HUES64 (cell line): ENCODE results near the gene PCBD2.

ENCODE experiments used
- H3K27ac ChIP-seq: 2 replicates; pipeline ENCODE4 v1.7.0; 2013; ENCODE audit warnings: low read depth, low read length, inconsistent platforms
- H3K27me3 ChIP-seq: 2 replicates; pipeline ENCODE4 v1.6.1; 2013; ENCODE audit warnings: mild to moderate bottlenecking, low read length; ENCODE audit not compliant: insufficient read depth
- H3K36me3 ChIP-seq: 2 replicates; pipeline ENCODE4 v1.6.1; 2013; ENCODE audit warnings: mild to moderate bottlenecking, low read length; ENCODE audit not compliant: insufficient read depth
- H3K4me1 ChIP-seq: 2 replicates; pipeline ENCODE4 v1.6.1; 2013; ENCODE audit warnings: mild to moderate bottlenecking, low read length, moderate library complexity; ENCODE audit not compliant: insufficient read depth
- H3K4me3 ChIP-seq: 2 replicates; pipeline ENCODE4 v1.5.1; 2013; ENCODE audit warnings: mild to moderate bottlenecking, low read length, moderate library complexity
- H3K9ac ChIP-seq: 2 replicates; pipeline ENCODE4 v1.6.1; 2013; ENCODE audit warnings: mild to moderate bottlenecking, low read depth, low read length
- H3K9me3 ChIP-seq: 2 replicates; pipeline ENCODE4 v1.6.1; 2013; ENCODE audit warnings: low read depth, low read length; ENCODE audit not compliant: insufficient read depth
- WGBS: fragments of 150-250, 120-280 bp; methylation state at CpG from one replicate; pipeline ENCODE4 v1.1.7; 2013; ENCODE audit warnings: missing lambda C conversion rate; 5-methylcytosine and 5-hydroxymethylcytosine counted together

Gene PCBD2

DNA sequence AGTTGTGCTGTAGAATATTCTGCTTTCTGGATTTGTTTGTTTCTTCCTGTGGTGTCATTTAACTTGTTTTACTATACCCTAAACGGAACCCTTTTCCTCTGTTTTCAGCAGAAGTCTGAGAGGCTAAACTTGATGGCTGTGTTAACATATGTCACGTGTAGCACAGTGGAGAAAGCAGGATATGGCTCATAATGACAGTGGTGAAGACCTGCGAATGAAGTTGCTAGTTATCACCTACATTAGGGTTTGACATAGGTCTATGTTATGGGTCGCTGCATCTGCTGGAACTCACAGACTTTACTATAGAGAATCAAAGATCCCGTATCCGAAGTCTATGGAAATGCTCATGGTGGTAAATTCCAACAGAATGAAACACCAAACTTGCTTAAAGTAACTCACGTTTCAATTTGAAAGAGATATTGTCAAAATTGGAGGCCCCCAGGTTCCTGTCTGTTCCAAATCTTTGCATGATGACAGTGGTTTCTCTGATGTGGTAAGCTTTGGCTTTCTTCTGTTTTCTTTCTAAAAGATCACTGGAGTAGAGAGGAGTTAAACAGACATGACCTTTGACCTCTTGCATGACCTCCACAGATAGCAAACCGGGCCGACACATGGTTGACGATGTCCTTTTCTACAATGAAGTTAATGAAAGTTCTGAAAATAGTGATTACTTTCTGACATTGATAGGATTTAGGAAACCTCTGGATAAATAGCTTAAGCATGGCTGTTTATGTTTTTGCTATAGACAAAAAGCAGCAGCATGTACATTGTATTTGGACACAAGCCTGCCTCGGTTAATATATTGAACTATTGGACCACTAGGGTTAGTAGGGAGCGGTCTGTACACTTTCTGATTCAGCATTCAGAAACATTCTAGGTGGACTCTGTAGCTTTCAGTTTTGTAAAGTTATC lies 59.7 kb downstream of the PCBD2 start:
- H3K9me3 ChIP-seq, result no peaks in the 10 kb centered on the region
- H3K4me3 ChIP-seq, result no peak overlapping the region
- H3K4me1 ChIP-seq, result no peaks in the 10 kb centered on the region
- H3K36me3 ChIP-seq, result peaks cover 3% of the 10 kb centered on the region; the same call in 1 of the 2 replicates
- H3K27me3 ChIP-seq, result no peaks in the 10 kb centered on the region
- H3K9ac ChIP-seq, result no peak overlapping the region
- WGBS, result 95% methylated on average over 12 of the region's 12 CpGs
- H3K27ac ChIP-seq, result no peak overlapping the region

- Histone ChIP-seq H3K4me1 (no peaks in the 10 kb centered on the region), H3K9me3 (no peaks in the 10 kb centered on the region), H3K27me3 (no peaks in the 10 kb centered on the region), H3K4me3 (no peak overlapping the region), H3K9ac (no peak overlapping the region), H3K27ac (no peak overlapping the region), H3K36me3 (peaks cover 3% of the 10 kb centered on the region; the same call in 1 of the 2 replicates)
- 95% methylated on average over 3 of the region's 3 CpGs for WGBS
Measured at GRCh38 chr5:134965271-134965825, 60.4 kb downstream of the PCBD2 start.

GRCh38 chr5:134967607-134968006 lies 62.7 kb downstream of the PCBD2 start, which contains the start of gene CATSPER3:
TSS of gene CATSPER3 (plus strand) at chr5:134967907. CDS start at chr5:134967992, 85 bp downstream.
- H3K27me3 ChIP-seq, result no peaks in the 10 kb centered on the region
- H3K27ac ChIP-seq, result no peak within 1 kb of the TSS
- 92% methylated on average over 3 of the region's 3 CpGs for WGBS
- H3K9me3 ChIP-seq, result no peaks in the 10 kb centered on the region
- no peak within 1 kb of the TSS for H3K4me3 ChIP-seq
- no peaks in the 10 kb centered on the region for H3K4me1 ChIP-seq
- no peak within 1 kb of the TSS for H3K9ac ChIP-seq
- H3K36me3 ChIP-seq, result peaks cover 3% of the 10 kb centered on the region; the same call in 1 of the 2 replicates

- Histone ChIP-seq H3K9me3 (no peaks in the 10 kb centered on the region), H3K4me1 (no peaks in the 10 kb centered on the region), H3K27ac (no peak overlapping the region), H3K36me3 (peaks cover 3% of the 10 kb centered on the region; the same call in 1 of the 2 replicates), H3K4me3 (no peak overlapping the region), H3K9ac (no peak overlapping the region), H3K27me3 (no peaks in the 10 kb centered on the region)
- 85% methylated on average over 1 of the region's 3 CpGs for WGBS
Measured at GRCh38 chr5:134968055-134968454, 63.1 kb downstream of the PCBD2 start.

DNA sequence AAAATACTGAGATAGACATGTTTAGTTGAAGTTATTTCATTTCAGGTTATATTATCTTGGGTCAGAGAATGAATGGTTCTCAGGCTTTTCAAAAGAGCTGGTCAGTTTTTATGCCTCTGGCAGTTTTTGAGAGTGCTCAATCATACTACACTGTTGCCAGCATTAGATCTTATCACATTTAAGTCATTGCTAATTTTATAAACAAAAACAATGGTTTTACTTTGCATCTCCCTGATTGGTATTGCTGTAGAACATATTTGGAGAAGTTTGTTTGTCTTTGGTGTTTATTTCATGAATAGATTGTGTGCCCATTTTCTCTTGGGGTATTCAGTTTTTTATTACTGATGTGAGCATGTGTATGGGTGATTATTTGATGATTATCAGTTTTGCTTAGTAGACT lies 64.2 kb downstream of the PCBD2 start:
- Histone ChIP-seq H3K4me1 (no peaks in the 10 kb centered on the region), H3K9ac (no peak overlapping the region), H3K4me3 (no peak overlapping the region), H3K27me3 (no peaks in the 10 kb centered on the region), H3K27ac (no peak overlapping the region), H3K9me3 (no peaks in the 10 kb centered on the region), H3K36me3 (peaks cover 3% of the 10 kb centered on the region; the same call in 1 of the 2 replicates)

DNA sequence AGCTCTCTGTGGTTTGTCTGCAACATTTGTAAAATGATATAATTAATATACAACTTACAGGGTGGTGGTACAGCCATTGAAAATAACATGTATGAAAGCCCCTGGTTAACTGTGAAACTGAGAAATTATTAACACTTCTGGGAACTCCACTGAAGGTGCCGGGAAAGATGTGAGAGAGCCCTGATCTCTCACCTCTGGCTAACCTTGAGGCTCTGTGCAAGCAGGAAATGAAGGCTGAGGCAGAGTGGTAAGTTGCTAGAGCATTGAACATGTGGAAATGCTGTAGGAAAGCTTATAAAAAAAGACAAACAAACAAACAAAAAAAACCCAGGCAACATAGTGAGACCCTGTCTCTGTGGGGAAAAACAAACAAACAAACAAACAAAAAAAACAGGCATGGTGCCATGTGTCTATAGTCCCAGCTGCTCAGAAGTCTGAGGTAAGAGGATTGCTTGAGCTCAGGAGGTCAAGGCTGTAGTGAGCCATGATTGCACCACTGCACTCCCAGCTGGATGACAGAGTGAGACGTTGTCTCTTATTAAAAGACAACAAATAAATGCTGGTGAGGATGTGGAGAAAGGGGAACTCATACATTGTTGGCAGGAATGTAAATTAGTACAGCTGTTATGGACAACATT lies 70.3 kb downstream of the PCBD2 start:
- 94% methylated on average over 2 of the region's 2 CpGs for WGBS
- Histone ChIP-seq H3K27me3 (no peaks in the 10 kb centered on the region), H3K9me3 (peaks cover 33% of the 10 kb centered on the region), H3K36me3 (peaks cover 5% of the 10 kb centered on the region; the same call in 1 of the 2 replicates), H3K4me3 (no peak overlapping the region), H3K9ac (no peak overlapping the region), H3K4me1 (no peaks in the 10 kb centered on the region), H3K27ac (no peak overlapping the region)

DNA sequence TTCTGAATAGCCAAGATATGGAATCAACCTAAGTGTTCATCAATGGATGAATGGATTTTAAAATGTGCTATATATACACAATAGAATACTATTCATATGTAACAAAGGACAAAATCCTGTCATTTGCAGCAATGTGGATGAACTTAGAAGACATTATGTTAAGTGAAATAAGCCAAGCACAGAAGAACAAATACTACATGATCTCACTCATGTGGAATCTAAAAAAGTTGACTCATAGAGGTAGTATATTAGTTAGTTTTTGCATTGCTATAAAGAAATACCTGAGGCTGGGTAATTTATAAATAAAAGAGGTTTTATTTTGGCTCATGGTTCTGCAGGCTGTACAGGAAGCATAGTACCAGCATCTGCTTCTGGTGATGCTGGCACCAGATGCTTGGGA lies 70.9 kb downstream of the PCBD2 start:
- Histone ChIP-seq H3K4me3 (no peak overlapping the region), H3K27me3 (no peaks in the 10 kb centered on the region), H3K9me3 (peaks cover 33% of the 10 kb centered on the region), H3K9ac (no peak overlapping the region), H3K4me1 (no peaks in the 10 kb centered on the region), H3K27ac (no peak overlapping the region), H3K36me3 (peaks cover 5% of the 10 kb centered on the region; the same call in 1 of the 2 replicates)

GRCh38 chr5:134976841-134977240 lies 71.9 kb downstream of the PCBD2 start:
- Histone ChIP-seq H3K4me3 (no peak overlapping the region), H3K27me3 (no peaks in the 10 kb centered on the region), H3K27ac (no peak overlapping the region), H3K4me1 (no peaks in the 10 kb centered on the region), H3K9me3 (peaks cover 39% of the 10 kb centered on the region), H3K36me3 (peaks cover 5% of the 10 kb centered on the region; the same call in 1 of the 2 replicates), H3K9ac (no peak overlapping the region)
- WGBS, result 93% methylated on average over 1 of the region's 1 CpG

DNA sequence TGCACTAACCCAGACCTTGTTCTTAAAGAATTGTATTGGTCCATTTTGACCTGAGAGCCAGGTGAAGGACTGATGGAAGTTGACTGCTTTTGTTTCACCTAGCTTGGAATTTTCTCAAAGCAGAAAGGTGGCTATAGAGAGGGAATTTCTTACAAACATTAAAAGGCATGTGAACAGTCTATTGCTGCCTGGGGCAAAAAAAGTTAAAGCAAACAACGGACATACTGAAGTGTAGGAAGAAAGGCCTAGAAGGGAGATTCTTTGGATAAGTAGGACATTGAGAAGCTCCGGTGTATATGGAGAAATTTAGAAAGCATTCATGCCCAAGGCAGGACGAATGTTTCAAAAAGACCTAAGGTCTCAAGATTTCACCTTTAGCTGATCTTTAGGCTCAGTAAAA lies 74.5 kb downstream of the PCBD2 start:
- no peaks in the 10 kb centered on the region for H3K27me3 ChIP-seq
- 96% methylated on average over 3 of the region's 3 CpGs for WGBS
- H3K9me3 ChIP-seq, result peaks cover 59% of the 10 kb centered on the region

DNA sequence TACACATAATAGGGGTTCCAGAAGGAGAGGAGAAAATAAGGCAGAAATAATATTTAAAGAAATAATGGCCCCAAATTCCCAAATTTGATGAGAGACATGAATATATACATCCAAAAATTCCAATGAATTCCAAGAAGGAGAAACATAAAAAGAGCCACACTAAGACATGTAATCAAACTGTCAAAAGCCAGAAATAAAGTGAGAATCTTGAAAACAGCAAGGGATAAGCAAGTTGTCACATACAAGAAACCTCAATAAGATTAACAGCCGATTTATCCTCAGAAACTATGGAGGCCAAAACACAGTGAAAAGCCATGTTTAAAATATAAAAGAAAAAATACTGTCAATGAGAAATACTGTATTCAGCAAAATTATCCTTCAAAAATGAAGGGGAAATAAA lies 77.3 kb downstream of the PCBD2 start:
- H3K27me3 ChIP-seq, result no peaks in the 10 kb centered on the region
- 78% methylated on average over 1 of the region's 1 CpG for WGBS
- no peaks in the 10 kb centered on the region for H3K4me1 ChIP-seq
- no peak overlapping the region for H3K4me3 ChIP-seq
- H3K36me3 ChIP-seq, result no peaks in the 10 kb centered on the region
- H3K9me3 ChIP-seq, result peaks cover 38% of the 10 kb centered on the region
- H3K9ac ChIP-seq, result no peak overlapping the region
- H3K27ac ChIP-seq, result no peak overlapping the region

More for the DNA sequence above, 74.5 kb downstream of the PCBD2 start:
- H3K9ac ChIP-seq, result no peak overlapping the region
- H3K4me1 ChIP-seq, result no peaks in the 10 kb centered on the region
- no peak overlapping the region for H3K27ac ChIP-seq
- no peak overlapping the region for H3K4me3 ChIP-seq
- peaks cover 5% of the 10 kb centered on the region; the same call in 1 of the 2 replicates for H3K36me3 ChIP-seq

DNA sequence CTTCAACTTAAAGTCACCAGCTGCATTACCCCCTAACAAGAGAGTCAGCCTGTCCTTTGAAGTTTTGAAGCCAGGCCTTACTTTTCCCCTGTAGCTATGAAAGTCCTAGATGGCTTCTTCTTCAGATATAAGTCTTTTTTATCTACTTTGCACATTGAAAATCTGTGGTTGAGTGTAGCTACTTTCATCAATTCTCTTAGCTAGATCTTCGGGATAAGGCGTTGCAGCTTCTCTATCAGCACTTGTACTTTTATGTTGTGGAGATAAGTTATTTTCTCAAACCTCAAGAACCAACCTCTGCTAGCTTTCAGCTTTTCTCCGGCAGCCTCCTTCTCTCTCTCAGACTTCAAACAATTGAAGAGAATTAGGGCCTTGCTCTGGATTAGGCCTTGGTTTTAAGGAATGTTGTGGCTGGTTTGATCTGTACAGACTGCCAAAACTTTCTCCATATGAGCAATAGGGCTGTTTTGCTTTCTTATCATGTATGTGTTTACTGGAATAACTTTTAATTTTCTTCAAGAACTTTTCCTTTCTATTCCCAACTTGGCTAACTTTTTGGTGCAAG lies 84.4 kb downstream of the PCBD2 start:
- H3K4me1 ChIP-seq, result peaks cover 19% of the 10 kb centered on the region
- no peak overlapping the region for H3K9ac ChIP-seq
- WGBS, result no CpG with 5 or more reads among the region's 3 CpGs
- H3K36me3 ChIP-seq, result no peaks in the 10 kb centered on the region
- H3K27me3 ChIP-seq, result no peaks in the 10 kb centered on the region
- H3K27ac ChIP-seq, result no peak overlapping the region
- no peaks in the 10 kb centered on the region for H3K9me3 ChIP-seq
- no peak overlapping the region for H3K4me3 ChIP-seq
